Keratinocyte (primary cell): Measurements from ENCODE around the gene KTI12. TPM values are rescaled to one million over a fixed set of nuclear protein-coding genes. Genes with fewer than 3 reads are reported as not detected.
"Not testable (repeated sequence)": the region's sequence is repeated elsewhere in the genome, so short reads cannot be mapped to it uniquely, and the experiment has no call there.

Experiments
- DNase-seq: peaks from one replicate; pipeline ENCODE4 v3.0.0-alpha.2; 2011; ENCODE audit warnings: low read depth, missing footprints, low spot score
- FAIRE-seq: peaks from 2 replicates; lab custom pipeline; 2011; peaks lifted over from hg19 to GRCh38; lab: Jason Lieb, UNC
- H2AFZ ChIP-seq: 2 replicates; pipeline ENCODE4 v1.6.0; 2012; ENCODE audit warnings: low read length, control low read depth, inconsistent platforms; ENCODE audit not compliant: control insufficient read depth
- H3K27ac ChIP-seq: 2 replicates; pipeline ENCODE4 v1.5.1; 2011; ENCODE audit warnings: low read length; ENCODE audit not compliant: control insufficient read depth, insufficient read depth
- H3K27me3 ChIP-seq: 3 replicates; pipeline ENCODE4 v1.6.0; 2011; ENCODE audit warnings: low read length; ENCODE audit not compliant: control insufficient read depth, insufficient read depth; ENCODE audit errors: extremely low read depth
- H3K36me3 ChIP-seq, 2 experiments: 2 replicates in 1 of 2; 3 replicates in 1 of 2; pipeline ENCODE4 v1.5.1; 2011; ENCODE audit warnings: low read length in 2 of 2, mild to moderate bottlenecking in 1 of 2; ENCODE audit not compliant: control insufficient read depth in 2 of 2, insufficient read depth in 2 of 2; ENCODE audit errors: extremely low read depth in 1 of 2
- H3K4me1 ChIP-seq: 3 replicates; pipeline ENCODE4 v1.5.1; 2011; ENCODE audit warnings: low read length; ENCODE audit not compliant: control insufficient read depth, insufficient read depth; ENCODE audit errors: extremely low read depth
- H3K4me2 ChIP-seq: 3 replicates; pipeline ENCODE4 v1.6.0; 2011; ENCODE audit warnings: low read depth, low read length; ENCODE audit not compliant: control insufficient read depth, insufficient read depth; ENCODE audit errors: extremely low read depth
- H3K4me3 ChIP-seq, 3 experiments: fragments of 200-600 bp in 1 of 3; sonication (generic) in 1 of 3; 2 replicates in 2 of 3; 3 replicates in 1 of 3; pipeline ENCODE4 v1.5.1; 2011 to 2016; ENCODE audit warnings: low read length in 3 of 3, mild to moderate bottlenecking in 3 of 3, control low read depth in 2 of 3, inconsistent platforms in 1 of 3, low read depth in 1 of 3, mixed read lengths in 1 of 3, mixed run types in 1 of 3, moderate library complexity in 1 of 3; ENCODE audit not compliant: control insufficient read depth in 2 of 3, insufficient read depth in 2 of 3; ENCODE audit errors: extremely low read depth in 1 of 3
- H3K79me2 ChIP-seq: 2 replicates; pipeline ENCODE4 v1.6.0; 2012; ENCODE audit warnings: low read length; ENCODE audit not compliant: control insufficient read depth, insufficient read depth
- H3K9ac ChIP-seq: 3 replicates; pipeline ENCODE4 v1.6.0; 2011; ENCODE audit warnings: low read length; ENCODE audit not compliant: control insufficient read depth, insufficient read depth; ENCODE audit errors: extremely low read depth
- H3K9me1 ChIP-seq: 3 replicates; pipeline ENCODE4 v1.6.0; 2011; ENCODE audit warnings: low read length; ENCODE audit not compliant: control insufficient read depth, insufficient read depth; ENCODE audit errors: extremely low read depth
- H3K9me3 ChIP-seq: 2 replicates; pipeline ENCODE4 v1.5.1; 2012; ENCODE audit warnings: low read depth, low read length; ENCODE audit not compliant: control insufficient read depth
- H4K20me1 ChIP-seq: 3 replicates; pipeline ENCODE4 v1.6.0; 2011; ENCODE audit warnings: low read length; ENCODE audit not compliant: control insufficient read depth, insufficient read depth; ENCODE audit errors: extremely low read depth
- EZH2 ChIP-seq: IDR thresholded peaks from one replicate; pipeline ENCODE4 v1.6.1; 2012; ENCODE audit warnings: inconsistent platforms, mild to moderate bottlenecking, low read length, moderate library complexity
- dilution Hi-C: fragments of 300-500 bp; cut with MboI; formaldehyde crosslinking; loops from one replicate; pipeline ENCODE4 v1.7.0; 2020; ENCODE audit warnings: low sequenced_read_pairs; ENCODE audit not compliant: extremely low pct_ligation_motif_present
- polyA plus RNA-seq, 5 experiments: library from polyadenylated mRNA; depleted of rRNA in 3 of 5; stranded (reverse) in 3 of 5; stranded (forward) in 1 of 5; unstranded in 1 of 5; fragments of >200 nt; gene quantifications; 1 replicate in 1 of 5; 2 replicates in 3 of 5; 3 replicates in 1 of 5; pipeline versions ENCODE4 v1.2.1 to v1.2.3, GENCODE V29; 2011 to 2012; ENCODE audit warnings: missing spikeins in 2 of 5, low read depth in 1 of 5, low replicate concordance in 1 of 5
- TF ChIP-seq, protein P1 (sequence below), 3 experiments: IDR thresholded peaks in 1 of 3; conservative IDR thresholded peaks in 1 of 3; optimal IDR thresholded peaks in 1 of 3; 2 replicates in 2 of 3; 3 replicates in 1 of 3; pipeline versions ENCODE3 to v1.5.1; 2011; ENCODE audit warnings: low read length in 3 of 3, mild to moderate bottlenecking in 3 of 3, moderate library complexity in 2 of 3, control low read depth in 1 of 3, inconsistent platforms in 1 of 3; ENCODE audit not compliant: insufficient read depth in 2 of 3; ENCODE audit errors: extremely low read depth in 1 of 3

KTI12 gene
- polyA plus RNA-seq, 1 donor (not counting 4 experiments of a cell fraction or from before 2014, with no cell fraction given), result 8.1 TPM

GRCh38 chr1:52032124-52032784 is 1.4 kb downstream of the KTI12 start:
- H3K9me3 ChIP-seq, result no peaks in the 10 kb centered on the region
- peak overlapping the region; percentile 78 for H3K27ac ChIP-seq
- dilution Hi-C loops, result no loop called here
- peaks cover 9% of the 10 kb centered on the region for H4K20me1 ChIP-seq
- no peak for DNase-seq
- TF ChIP-seq, protein P1, sequence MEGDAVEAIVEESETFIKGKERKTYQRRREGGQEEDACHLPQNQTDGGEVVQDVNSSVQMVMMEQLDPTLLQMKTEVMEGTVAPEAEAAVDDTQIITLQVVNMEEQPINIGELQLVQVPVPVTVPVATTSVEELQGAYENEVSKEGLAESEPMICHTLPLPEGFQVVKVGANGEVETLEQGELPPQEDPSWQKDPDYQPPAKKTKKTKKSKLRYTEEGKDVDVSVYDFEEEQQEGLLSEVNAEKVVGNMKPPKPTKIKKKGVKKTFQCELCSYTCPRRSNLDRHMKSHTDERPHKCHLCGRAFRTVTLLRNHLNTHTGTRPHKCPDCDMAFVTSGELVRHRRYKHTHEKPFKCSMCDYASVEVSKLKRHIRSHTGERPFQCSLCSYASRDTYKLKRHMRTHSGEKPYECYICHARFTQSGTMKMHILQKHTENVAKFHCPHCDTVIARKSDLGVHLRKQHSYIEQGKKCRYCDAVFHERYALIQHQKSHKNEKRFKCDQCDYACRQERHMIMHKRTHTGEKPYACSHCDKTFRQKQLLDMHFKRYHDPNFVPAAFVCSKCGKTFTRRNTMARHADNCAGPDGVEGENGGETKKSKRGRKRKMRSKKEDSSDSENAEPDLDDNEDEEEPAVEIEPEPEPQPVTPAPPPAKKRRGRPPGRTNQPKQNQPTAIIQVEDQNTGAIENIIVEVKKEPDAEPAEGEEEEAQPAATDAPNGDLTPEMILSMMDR (optimal IDR thresholded peaks at IDR 0.05 in 1 of 3, IDR thresholded peaks at IDR 0.05 in 1 of 3, conservative IDR thresholded peaks at IDR 0.05 in 1 of 3; ENCODE audit: extremely low read depth in 1 of 3, insufficient read depth in 2 of 3, low read length in 3 of 3), result no peak
- no peak for TF ChIP-seq EZH2
- H3K9me1 ChIP-seq, result no peaks in the 10 kb centered on the region
- H3K4me3 ChIP-seq, result peak overlapping the region; percentile 80 to 94 (median 88)
- H3K4me1 ChIP-seq, result peaks cover 21% of the 10 kb centered on the region
- no peak for FAIRE-seq
- H3K4me2 ChIP-seq, result peak overlapping the region; percentile 84
- no peak overlapping the region for H2AFZ ChIP-seq
- peak overlapping the region; percentile 90 for H3K9ac ChIP-seq
- no peaks in the 10 kb centered on the region for H3K27me3 ChIP-seq
- H3K79me2 ChIP-seq, result peaks cover 32% of the 10 kb centered on the region
- peaks cover 0 to 2% of the 10 kb centered on the region in 2 experiments for H3K36me3 ChIP-seq

- Histone ChIP-seq H3K4me1 (peaks cover 18% of the 10 kb centered on the region), H3K79me2 (peaks cover 32% of the 10 kb centered on the region), H3K36me3 (peaks cover 7 to 10% of the 10 kb centered on the region in 2 experiments)
- H3K27me3 ChIP-seq, FAIRE-seq, H3K4me3 ChIP-seq, H3K4me2 ChIP-seq, H3K27ac ChIP-seq, dilution Hi-C loops, H3K9ac ChIP-seq, DNase-seq, H4K20me1 ChIP-seq, H3K9me1 ChIP-seq, H3K9me3 ChIP-seq, H2AFZ ChIP-seq: not testable (repeated sequence)
These were observed 4.8 kb downstream of the KTI12 start for GRCh38 chr1:52028839-52029238.
